AG04449 (cell line): ENCODE measurements around the gene MSMP.

Experiments
- CTCF ChIA-PET: fragments of 350-600 bp; formaldehyde crosslinking; extraction: SDS; loops from one replicate; lab custom pipeline; 2021; ENCODE audit warnings: antibody characterized with exemption; lab: Yijun Ruan, JAX
- POLR2A ChIA-PET: fragments of 400-600, 350-600 bp; formaldehyde crosslinking; extraction: SDS; loops from one replicate; lab custom pipeline; 2020; ENCODE audit warnings: antibody characterized with exemption, inconsistent platforms; lab: Yijun Ruan, JAX
- DNase-seq: peaks from one replicate; pipeline ENCODE4 v3.0.0-alpha.2; 2010; ENCODE audit warnings: low read depth, low spot score
- H3K4me3 ChIP-seq: 2 replicates; pipeline ENCODE4 v1.5.1; 2011; ENCODE audit warnings: low read depth, mild to moderate bottlenecking, control low read depth, low read length
- CTCF ChIP-seq: IDR thresholded peaks from one replicate; pipeline ENCODE4 v1.5.1; 2011; ENCODE audit warnings: mild to moderate bottlenecking, moderate library complexity, low read length, control low read depth, inconsistent platforms; ENCODE audit not compliant: insufficient read depth; ENCODE audit errors: missing control alignments

The MSMP gene

GRCh38 chr9:35725362-35725761 is 28.7 kb downstream of the MSMP start:
- CTCF ChIA-PET, result interaction anchor here (0.9 to 31.2 kb wide), 3 partner anchors 23 to 121 kb away, joined by 3 to 816 read pairs (median 74); partner anchors contain the start of genes ARHGEF39, TESK1 and TPM2
- POLR2A ChIA-PET, result interaction anchor here (4.0 to 9.6 kb wide), 2 partner anchors 9 to 35 kb away, joined by 36 to 325 read pairs; partner anchors contain the start of gene TPM2
- DNase-seq, result no peak
- no peak for TF ChIP-seq CTCF
- no peak overlapping the region for H3K4me3 ChIP-seq

GRCh38 chr9:35723908-35724307 is 30.2 kb downstream of the MSMP start:
- no peak for TF ChIP-seq CTCF
- ChIA-PET CTCF (interaction anchor here (31.2 kb wide), 1 partner anchor 21 kb away, joined by 816 read pairs; the partner anchor contains the start of gene TPM2), POLR2A (interaction anchor here (0.7 to 9.6 kb wide), 2 partner anchors 11 to 33 kb away, joined by 3 to 325 read pairs; partner anchors contain the start of gene TPM2)
- no peak overlapping the region for H3K4me3 ChIP-seq
- DNase-seq, result no peak

- DNase-seq, result no peak
- H3K4me3 ChIP-seq, result no peak overlapping the region
- CTCF ChIA-PET, result interaction anchor here (31.2 kb wide), 1 partner anchor 21 kb away, joined by 816 read pairs; the partner anchor contains the start of gene TPM2
- no peak for TF ChIP-seq CTCF
- POLR2A ChIA-PET, result interaction anchor here (0.7 kb wide), 1 partner anchor 11 kb away, joined by 3 read pairs; no protein-coding TSS in a partner anchor
Measured at GRCh38 chr9:35723426-35723825, 30.6 kb downstream of the MSMP start.

- no peak overlapping the region for H3K4me3 ChIP-seq
- CTCF ChIA-PET, result interaction anchor here (31.2 to 34.3 kb wide), 2 partner anchors 2 to 17 kb away, joined by 816 read pairs; partner anchors contain the start of genes CREB3, TLN1 and TPM2
- POLR2A ChIA-PET, result interaction anchor here (1.5 kb wide), 1 partner anchor 9 kb away, joined by 5 read pairs; no protein-coding TSS in a partner anchor
- DNase-seq, result no peak
- TF ChIP-seq CTCF, result no peak
Measured at GRCh38 chr9:35719546-35719945, 34.5 kb downstream of the MSMP start.

GRCh38 chr9:35718721-35719511 is 35.2 kb downstream of the MSMP start:
- ChIA-PET CTCF (interaction anchor here (31.2 to 34.3 kb wide), 2 partner anchors 1 to 16 kb away, joined by 816 read pairs; partner anchors contain the start of genes CREB3, TLN1 and TPM2), POLR2A (interaction anchor here (1.0 to 4.7 kb wide), 4 partner anchors 8 to 30 kb away, joined by 4 to 36 read pairs (median 5); partner anchors contain the start of gene TPM2)
- TF ChIP-seq CTCF, result no peak
- H3K4me3 ChIP-seq, result no peak overlapping the region
- no peak for DNase-seq
